Measurements from ENCODE around the gene PAN3.

PAN3 gene

GRCh38 chr13:28173793-28174192 lies 35.4 kb downstream of the PAN3 start:
- in situ Hi-C loops (cut with MboI; ENCODE audit: low sequenced_read_pairs, unreplicated experiment): no loop called here
- no peak for TF ChIP-seq CTCF (IDR thresholded peaks at IDR 0.05; ENCODE audit: borderline replicate concordance, control extremely low read depth, extremely low read depth, insufficient read depth, missing control alignments)
- DNase-seq (ENCODE audit: low spot score): no peak

DNA sequence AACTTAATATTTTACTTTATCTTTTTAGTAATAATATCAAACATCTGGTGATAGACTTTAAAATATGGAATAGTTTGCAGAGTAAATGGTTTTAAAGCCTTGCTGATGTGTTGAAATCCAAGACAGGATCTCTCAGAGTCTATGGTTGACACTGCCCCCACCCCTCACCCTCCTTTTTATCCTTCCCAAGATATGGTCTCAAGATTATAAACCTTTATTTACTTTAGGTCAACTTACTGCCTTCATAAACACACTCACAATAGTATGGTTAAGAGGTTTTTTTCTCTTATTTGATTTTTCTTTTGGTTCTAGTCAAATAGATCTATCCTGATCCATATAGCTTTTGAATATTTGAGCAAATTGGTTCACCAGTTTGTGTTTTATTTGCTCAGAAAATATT lies 39.0 kb downstream of the PAN3 start:
- in situ Hi-C loops (cut with MboI; ENCODE audit: low sequenced_read_pairs, unreplicated experiment): no loop called here
- TF ChIP-seq CTCF (IDR thresholded peaks at IDR 0.05; ENCODE audit: borderline replicate concordance, control extremely low read depth, extremely low read depth, insufficient read depth, missing control alignments): no peak
- no peak for DNase-seq (ENCODE audit: low spot score)

DNA sequence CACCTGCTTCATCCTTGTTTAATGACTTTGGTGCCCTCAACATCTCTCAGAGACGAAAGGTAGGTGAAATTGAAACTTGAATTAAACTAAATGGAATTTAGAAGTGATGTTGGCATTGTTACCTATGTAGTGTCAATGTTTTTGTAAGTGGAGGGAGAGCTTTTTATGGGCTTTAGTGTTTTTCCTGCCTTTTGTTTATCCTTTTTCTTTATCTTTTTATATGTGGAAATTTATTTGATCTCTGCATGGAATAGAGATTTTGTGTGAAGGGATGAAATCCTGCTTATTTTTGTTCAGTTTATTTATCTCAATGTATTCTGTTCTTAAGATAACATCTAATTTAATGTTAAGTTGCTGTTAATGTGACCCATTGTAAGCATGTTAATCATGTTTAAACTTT lies 39.5 kb downstream of the PAN3 start:
- DNase-seq (ENCODE audit: low spot score): no peak
- TF ChIP-seq CTCF (IDR thresholded peaks at IDR 0.05; ENCODE audit: borderline replicate concordance, control extremely low read depth, extremely low read depth, insufficient read depth, missing control alignments): no peak
- in situ Hi-C loops (cut with MboI; ENCODE audit: low sequenced_read_pairs, unreplicated experiment): no loop called here

GRCh38 chr13:28179974-28180373 lies 41.6 kb downstream of the PAN3 start:
- DNase-seq (ENCODE audit: low spot score): no peak
- no peak for TF ChIP-seq CTCF (IDR thresholded peaks at IDR 0.05; ENCODE audit: borderline replicate concordance, control extremely low read depth, extremely low read depth, insufficient read depth, missing control alignments)
- in situ Hi-C loops (cut with MboI; ENCODE audit: low sequenced_read_pairs, unreplicated experiment): no loop called here

DNA sequence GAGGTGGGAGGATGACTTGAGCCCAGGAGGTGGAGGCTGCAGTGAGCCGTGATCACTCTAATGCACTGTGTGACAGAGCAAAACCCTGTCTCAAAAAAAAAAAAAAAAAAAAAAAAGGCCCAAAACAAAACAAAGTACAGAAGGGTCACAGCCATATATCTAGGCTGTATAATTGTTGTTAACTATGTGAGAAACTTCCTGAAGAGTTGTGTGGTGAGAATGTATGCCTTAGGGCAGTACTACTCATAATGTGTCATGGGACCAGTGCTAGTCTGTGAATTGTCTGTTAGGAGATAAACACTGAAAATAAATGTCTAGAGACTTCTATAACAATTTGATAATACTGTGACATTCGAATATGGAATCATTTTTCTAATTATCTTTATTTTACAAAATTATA lies 43.1 kb downstream of the PAN3 start:
- in situ Hi-C loops (cut with MboI; ENCODE audit: low sequenced_read_pairs, unreplicated experiment): no loop called here
- TF ChIP-seq CTCF (IDR thresholded peaks at IDR 0.05; ENCODE audit: borderline replicate concordance, control extremely low read depth, extremely low read depth, insufficient read depth, missing control alignments): no peak
- DNase-seq (ENCODE audit: low spot score): no peak

GRCh38 chr13:28185256-28185655 lies 46.9 kb downstream of the PAN3 start:
- DNase-seq (ENCODE audit: low spot score): no peak
- in situ Hi-C loops (cut with MboI; ENCODE audit: low sequenced_read_pairs, unreplicated experiment): no loop called here
- TF ChIP-seq CTCF (IDR thresholded peaks at IDR 0.05; ENCODE audit: borderline replicate concordance, control extremely low read depth, extremely low read depth, insufficient read depth, missing control alignments): no peak

DNA sequence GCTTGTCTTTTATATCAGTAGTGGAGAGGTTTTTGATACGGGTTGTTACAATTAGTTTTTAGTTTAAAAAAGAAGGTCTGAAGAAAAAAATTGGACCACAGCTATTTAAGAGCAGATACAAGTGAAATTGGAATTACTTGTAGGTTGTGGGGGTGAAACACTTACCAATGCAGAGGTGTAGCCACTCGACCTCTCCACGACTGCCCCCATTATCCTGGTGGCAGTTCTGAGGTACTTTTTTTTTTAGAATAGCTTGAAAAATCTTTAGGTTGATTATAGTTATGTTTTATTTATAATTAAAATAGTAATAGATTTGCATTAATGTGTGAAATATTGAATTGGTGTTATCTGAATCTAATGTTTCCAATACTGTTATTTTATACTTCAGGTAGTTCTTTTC lies 60.7 kb downstream of the PAN3 start:
- DNase-seq (ENCODE audit: low spot score): no peak
- no peak for TF ChIP-seq CTCF (IDR thresholded peaks at IDR 0.05; ENCODE audit: borderline replicate concordance, control extremely low read depth, extremely low read depth, insufficient read depth, missing control alignments)
- in situ Hi-C loops (cut with MboI; ENCODE audit: low sequenced_read_pairs, unreplicated experiment): no loop called here

Measured in GM13976 (cell line).